COR-L47 (cell line): ENCODE data around the gene CLK4.

ENCODE experiments used
- DNase-seq: peaks from one replicate; lab custom pipeline; 2025; lab: John Stamatoyannopoulos, UW

Gene CLK4

GRCh38 chr5:178626484-178627258 lies at the start of gene CLK4:
Gene CLK4 (minus strand): TSS chr5:178627050. CDS start chr5:178623416, 3,634 bp downstream.
- peak; percentile 88 for DNase-seq

GRCh38 chr5:178675922-178676321 lies 49.1 kb upstream of the CLK4 start:
- DNase-seq, result no peak

DNA sequence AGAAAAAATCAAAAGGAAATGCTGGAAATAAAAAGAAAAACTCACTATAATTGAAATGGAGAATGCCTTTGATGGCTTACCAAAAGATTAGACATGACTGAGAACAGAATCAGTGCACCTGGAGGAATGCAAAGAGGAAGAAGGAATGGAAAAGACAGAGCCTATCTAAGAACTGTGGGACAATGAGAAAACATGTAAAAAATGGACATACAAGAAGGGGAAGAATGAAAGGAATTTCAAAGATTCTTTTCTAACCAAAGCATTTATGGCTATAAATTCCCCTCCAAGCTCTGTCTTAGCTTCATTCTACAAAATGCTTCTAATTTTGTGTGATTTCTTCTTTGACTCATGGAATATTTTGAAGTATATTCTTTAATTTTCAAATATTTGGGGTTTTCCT lies 47.5 kb upstream of the CLK4 start:
- no peak for DNase-seq

- no peak for DNase-seq
Measured at GRCh38 chr5:178673801-178674295, 47.0 kb upstream of the CLK4 start.

- no peak for DNase-seq
Measured at GRCh38 chr5:178672630-178673029, 45.8 kb upstream of the CLK4 start.

- DNase-seq, result no peak
Measured at GRCh38 chr5:178671602-178672144, 44.8 kb upstream of the CLK4 start.

GRCh38 chr5:178670351-178670885 lies 43.6 kb upstream of the CLK4 start:
- DNase-seq, result no peak

GRCh38 chr5:178668579-178668978 lies 41.7 kb upstream of the CLK4 start:
- DNase-seq, result no peak

DNA sequence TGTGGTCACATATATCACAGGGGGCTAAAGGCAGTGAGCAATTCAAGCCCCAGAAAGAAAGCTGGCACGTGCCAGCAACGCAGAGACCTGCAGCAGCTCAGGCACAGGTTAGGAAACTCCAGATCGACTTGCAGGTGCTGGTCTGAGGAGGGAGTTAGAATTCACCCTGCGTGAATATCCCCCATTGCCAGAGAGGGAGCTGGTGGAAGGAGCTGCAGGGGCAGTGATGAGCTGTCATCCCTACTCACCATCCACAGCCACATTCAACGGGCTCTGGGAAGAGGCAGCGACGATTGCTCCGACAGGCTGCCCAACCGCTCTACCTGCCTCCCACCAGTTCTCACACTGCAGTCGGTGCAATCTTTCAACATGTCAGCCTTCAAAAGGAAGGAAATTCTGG lies 40.8 kb upstream of the CLK4 start:
- DNase-seq, result no peak

DNA sequence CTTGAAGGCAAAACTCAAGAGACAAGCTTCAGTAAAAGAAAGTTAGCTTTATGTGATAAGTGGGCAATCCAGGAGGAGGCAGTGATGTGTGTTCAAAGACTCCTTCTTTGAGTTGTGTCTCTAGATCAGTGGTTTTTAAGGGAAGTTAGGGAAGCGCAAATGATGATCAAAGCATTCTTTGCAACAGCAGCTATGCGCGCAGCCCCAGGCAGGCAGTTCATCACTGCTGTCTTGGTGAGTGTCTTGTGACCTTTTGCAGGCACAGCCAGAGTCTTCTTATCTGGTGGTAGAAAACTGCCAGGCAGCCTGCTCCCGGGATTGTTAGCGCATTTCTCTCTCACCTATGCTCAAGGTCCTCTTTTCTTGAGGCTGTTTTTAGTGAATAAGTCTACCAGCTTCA lies 40.3 kb upstream of the CLK4 start:
- DNase-seq, result no peak

DNA sequence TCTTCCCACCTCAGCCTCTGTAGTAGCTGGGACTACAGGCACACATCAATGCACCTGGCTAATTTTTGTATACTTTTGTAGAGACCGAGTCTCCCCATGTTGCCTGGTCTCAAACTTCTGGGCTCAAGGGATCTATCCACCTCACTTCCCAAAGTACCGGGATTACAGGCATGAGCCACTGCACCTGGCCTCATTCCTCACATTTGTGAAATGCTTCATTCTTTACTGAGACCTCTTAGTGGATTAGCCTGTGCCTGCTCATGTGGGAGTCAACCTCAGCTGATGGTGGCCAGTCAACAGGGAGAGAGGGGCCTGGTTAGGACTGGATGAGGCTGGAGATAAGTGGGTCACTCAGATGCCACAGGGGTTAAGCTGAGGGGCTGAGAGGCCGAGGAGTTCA lies 37.3 kb upstream of the CLK4 start:
- no peak for DNase-seq

- no peak for DNase-seq
Measured at GRCh38 chr5:178662541-178662860, 35.7 kb upstream of the CLK4 start.

GRCh38 chr5:178661836-178662540 lies 35.1 kb upstream of the CLK4 start:
- DNase-seq, result no peak

GRCh38 chr5:178651046-178651810 lies 24.4 kb upstream of the CLK4 start:
- DNase-seq, result no peak

DNA sequence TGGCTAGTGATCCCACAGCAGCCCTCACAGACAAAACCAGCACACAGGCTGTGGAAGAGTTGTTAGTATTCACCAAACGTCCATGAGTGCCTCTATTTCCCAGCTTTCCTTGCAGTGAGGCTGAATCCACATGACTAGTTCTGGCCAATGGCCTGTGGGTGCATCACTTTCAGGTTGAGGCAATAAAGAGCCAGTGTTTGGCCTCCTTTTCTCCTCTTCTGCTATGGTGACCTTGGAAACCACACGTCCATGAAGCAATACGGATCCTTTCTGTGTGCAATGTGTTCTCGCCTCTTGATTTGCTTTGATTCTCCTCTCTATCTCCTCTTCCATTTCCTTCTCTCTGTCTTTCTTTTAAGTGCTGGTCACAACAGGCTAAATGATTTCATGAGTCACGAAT lies 23.4 kb upstream of the CLK4 start:
- DNase-seq, result no peak

DNA sequence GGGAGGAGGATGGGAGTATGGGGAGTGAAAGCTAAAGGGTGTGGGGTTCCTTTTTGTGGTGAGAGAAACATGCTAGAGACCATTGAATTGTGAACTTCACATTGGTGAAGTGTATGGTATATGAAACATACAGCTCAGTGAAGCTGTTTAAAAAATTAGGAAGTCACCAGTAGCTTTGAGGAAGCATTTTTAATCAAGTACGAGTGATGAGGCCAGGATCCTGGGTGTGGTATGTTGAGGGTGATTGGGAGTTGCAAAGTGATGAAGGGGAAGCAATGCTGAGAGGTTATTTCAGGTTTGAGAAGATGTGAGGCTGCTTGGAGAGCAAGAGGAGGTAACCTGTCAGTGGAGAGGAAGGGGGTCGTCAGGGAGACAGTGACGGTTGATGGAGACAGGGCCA lies 22.7 kb upstream of the CLK4 start:
- no peak for DNase-seq

GRCh38 chr5:178644826-178645545 lies 18.1 kb upstream of the CLK4 start:
- DNase-seq, result no peak

- peak; percentile 79 for DNase-seq
Measured at GRCh38 chr5:178642351-178642909, 15.6 kb upstream of the CLK4 start.

- no peak for DNase-seq
Measured at GRCh38 chr5:178641711-178642110, 14.9 kb upstream of the CLK4 start.

GRCh38 chr5:178640331-178641045 lies 13.6 kb upstream of the CLK4 start:
- no peak for DNase-seq
